ENCODE results near the gene STIMATE.

The STIMATE gene

GRCh38 chr3:52879090-52879489 is 18.3 kb downstream of the STIMATE start:
- no peak overlapping the region for H3K27ac ChIP-seq
- TF ChIP-seq CTCF (IDR thresholded peaks at IDR 0.05) (no peak), ZFX (IDR thresholded peaks at IDR 0.05; ENCODE audit: borderline replicate concordance) (no peak)

- no peak for TF ChIP-seq ZFX (IDR thresholded peaks at IDR 0.05; ENCODE audit: borderline replicate concordance)
- no peak overlapping the region for H3K27ac ChIP-seq
Observed at GRCh38 chr3:52877085-52877484, 20.3 kb downstream of the STIMATE start.

GRCh38 chr3:52874864-52875587 is 22.3 kb downstream of the STIMATE start:
- no peak overlapping the region for H3K27ac ChIP-seq
- TF ChIP-seq ZFX (IDR thresholded peaks at IDR 0.05; ENCODE audit: borderline replicate concordance), result no peak
- no peak for TF ChIP-seq CTCF (IDR thresholded peaks at IDR 0.05)

GRCh38 chr3:52874160-52874701 is 23.1 kb downstream of the STIMATE start:
- no peak for TF ChIP-seq ZFX (IDR thresholded peaks at IDR 0.05; ENCODE audit: borderline replicate concordance)
- TF ChIP-seq CTCF (IDR thresholded peaks at IDR 0.05), result no peak
- H3K27ac ChIP-seq, result no peak overlapping the region

- H3K27ac ChIP-seq, result no peak overlapping the region
- TF ChIP-seq ZFX (IDR thresholded peaks at IDR 0.05; ENCODE audit: borderline replicate concordance) (no peak), CTCF (IDR thresholded peaks at IDR 0.05) (no peak)
Observed at GRCh38 chr3:52873433-52874159, 23.8 kb downstream of the STIMATE start.

GRCh38 chr3:52872245-52872644 is 25.1 kb downstream of the STIMATE start:
- TF ChIP-seq CTCF (IDR thresholded peaks at IDR 0.05) (no peak), ZFX (IDR thresholded peaks at IDR 0.05; ENCODE audit: borderline replicate concordance) (no peak)
- H3K27ac ChIP-seq, result no peak overlapping the region

GRCh38 chr3:52871761-52872160 is 25.6 kb downstream of the STIMATE start:
- no peak overlapping the region for H3K27ac ChIP-seq

More at GRCh38 chr3:52871761-52872160, 25.6 kb downstream of the STIMATE start:
- no peak for TF ChIP-seq CTCF (IDR thresholded peaks at IDR 0.05)
- no peak for TF ChIP-seq ZFX (IDR thresholded peaks at IDR 0.05; ENCODE audit: borderline replicate concordance)

Measured in 22Rv1 (cell line).